ENCODE measurements around the gene CD63.

The CD63 gene

GRCh38 chr12:55700255-55701018 lies 28.4 kb downstream of the CD63 start:
- Histone ChIP-seq H3K9ac (ENCODE audit: low read depth, low read length) (no peak overlapping the region), H3K36me3 (ENCODE audit: insufficient read depth, low read length) (peaks cover 20% of the 10 kb centered on the region), H3K4me1 (ENCODE audit: insufficient read depth, low read length) (peaks cover 3% of the 10 kb centered on the region), H3K9me3 (ENCODE audit: insufficient read depth, low read depth, low read length) (no peaks in the 10 kb centered on the region), H3K27ac (ENCODE audit: low read depth, low read length) (no peak overlapping the region), H3K4me3 (ENCODE audit: low read length) (no peak overlapping the region), H3K27me3 (ENCODE audit: insufficient read depth, low read length) (no peaks in the 10 kb centered on the region)
- 95% methylated on average over 20 of the region's 21 CpGs for WGBS

- no peaks in the 10 kb centered on the region for H3K27me3 ChIP-seq (ENCODE audit: insufficient read depth, low read length)
- H3K9ac ChIP-seq (ENCODE audit: low read depth, low read length), result no peak overlapping the region
- no peak overlapping the region for H3K4me3 ChIP-seq (ENCODE audit: low read length)
- no peaks in the 10 kb centered on the region for H3K4me1 ChIP-seq (ENCODE audit: insufficient read depth, low read length)
- no peak overlapping the region for H3K27ac ChIP-seq (ENCODE audit: low read depth, low read length)
- no peaks in the 10 kb centered on the region for H3K9me3 ChIP-seq (ENCODE audit: insufficient read depth, low read depth, low read length)
- 87% methylated on average over 5 of the region's 5 CpGs for WGBS
- peaks cover 29% of the 10 kb centered on the region for H3K36me3 ChIP-seq (ENCODE audit: insufficient read depth, low read length)
Observed at GRCh38 chr12:55699471-55700055, 29.2 kb downstream of the CD63 start.

GRCh38 chr12:55698965-55699364 lies 29.8 kb downstream of the CD63 start:
- H3K27me3 ChIP-seq (ENCODE audit: insufficient read depth, low read length), result no peaks in the 10 kb centered on the region
- no peak overlapping the region for H3K4me3 ChIP-seq (ENCODE audit: low read length)
- WGBS, result no CpG with 5 or more reads among the region's 1 CpG
- no peaks in the 10 kb centered on the region for H3K9me3 ChIP-seq (ENCODE audit: insufficient read depth, low read depth, low read length)
- H3K27ac ChIP-seq (ENCODE audit: low read depth, low read length), result no peak overlapping the region
- H3K9ac ChIP-seq (ENCODE audit: low read depth, low read length), result no peak overlapping the region
- peaks cover 35% of the 10 kb centered on the region for H3K36me3 ChIP-seq (ENCODE audit: insufficient read depth, low read length)
- no peaks in the 10 kb centered on the region for H3K4me1 ChIP-seq (ENCODE audit: insufficient read depth, low read length)

DNA sequence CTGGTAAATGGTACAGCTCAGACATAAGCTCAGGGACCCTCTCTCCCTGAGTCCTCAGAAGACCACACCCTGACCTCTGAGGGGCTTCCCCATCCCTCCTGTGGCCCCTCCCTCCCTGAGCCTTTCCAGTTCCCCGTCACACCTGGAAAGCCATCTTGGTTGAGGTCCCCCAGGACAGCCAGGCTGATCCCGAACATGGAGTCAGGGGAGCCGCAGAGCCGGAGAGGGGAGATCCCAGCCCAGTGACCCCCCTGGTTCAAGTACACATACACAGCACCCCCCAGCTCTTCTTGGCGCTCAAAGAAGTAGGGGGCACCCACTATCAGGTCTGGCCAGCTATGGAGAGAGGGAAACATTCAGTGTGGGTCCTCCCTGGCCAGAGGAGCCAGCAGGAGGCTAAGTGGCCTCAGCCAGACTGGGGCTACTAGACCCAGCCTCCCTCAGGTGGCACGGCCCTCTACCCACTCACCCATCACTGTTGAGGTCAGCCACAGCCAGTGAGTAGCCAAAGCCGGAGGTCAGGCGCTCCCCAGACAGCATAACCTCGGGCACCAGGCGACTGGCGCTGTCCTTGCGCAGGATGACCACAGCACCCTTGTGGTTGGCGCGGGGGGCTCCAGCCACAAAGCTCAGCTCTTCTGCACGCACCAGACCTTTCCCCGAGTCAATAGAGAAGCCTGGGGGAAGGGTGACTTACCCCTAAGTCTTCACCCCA lies 30.4 kb downstream of the CD63 start:
- WGBS, result 93% methylated on average over 16 of the region's 16 CpGs
- Histone ChIP-seq H3K9me3 (ENCODE audit: insufficient read depth, low read depth, low read length) (no peaks in the 10 kb centered on the region), H3K27ac (ENCODE audit: low read depth, low read length) (no peak overlapping the region), H3K4me1 (ENCODE audit: insufficient read depth, low read length) (no peaks in the 10 kb centered on the region), H3K9ac (ENCODE audit: low read depth, low read length) (no peak overlapping the region), H3K4me3 (ENCODE audit: low read length) (no peak overlapping the region), H3K36me3 (ENCODE audit: insufficient read depth, low read length) (peaks cover 40% of the 10 kb centered on the region), H3K27me3 (ENCODE audit: insufficient read depth, low read length) (no peaks in the 10 kb centered on the region)

DNA sequence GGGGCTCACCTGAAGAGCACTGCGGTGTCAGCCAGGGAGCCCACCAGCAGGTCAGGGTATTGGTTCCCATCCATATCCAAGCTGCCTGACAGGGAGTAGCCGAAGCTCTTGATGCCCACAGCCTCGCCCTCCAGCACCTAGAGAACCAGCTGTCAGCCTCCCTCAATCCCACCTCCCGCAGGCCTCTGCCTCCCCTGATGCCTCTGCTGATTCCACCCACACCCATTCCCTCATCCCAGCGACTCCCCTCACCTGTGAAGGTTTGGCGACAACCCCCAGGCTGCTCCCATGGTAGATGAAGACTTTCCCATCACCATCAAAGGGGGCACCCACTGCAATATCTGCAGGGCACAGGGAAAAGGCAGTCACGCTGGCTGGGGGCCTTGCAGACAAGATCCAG lies 31.1 kb downstream of the CD63 start:
- no peak overlapping the region for H3K9ac ChIP-seq (ENCODE audit: low read depth, low read length)
- peaks cover 47% of the 10 kb centered on the region for H3K36me3 ChIP-seq (ENCODE audit: insufficient read depth, low read length)

DNA sequence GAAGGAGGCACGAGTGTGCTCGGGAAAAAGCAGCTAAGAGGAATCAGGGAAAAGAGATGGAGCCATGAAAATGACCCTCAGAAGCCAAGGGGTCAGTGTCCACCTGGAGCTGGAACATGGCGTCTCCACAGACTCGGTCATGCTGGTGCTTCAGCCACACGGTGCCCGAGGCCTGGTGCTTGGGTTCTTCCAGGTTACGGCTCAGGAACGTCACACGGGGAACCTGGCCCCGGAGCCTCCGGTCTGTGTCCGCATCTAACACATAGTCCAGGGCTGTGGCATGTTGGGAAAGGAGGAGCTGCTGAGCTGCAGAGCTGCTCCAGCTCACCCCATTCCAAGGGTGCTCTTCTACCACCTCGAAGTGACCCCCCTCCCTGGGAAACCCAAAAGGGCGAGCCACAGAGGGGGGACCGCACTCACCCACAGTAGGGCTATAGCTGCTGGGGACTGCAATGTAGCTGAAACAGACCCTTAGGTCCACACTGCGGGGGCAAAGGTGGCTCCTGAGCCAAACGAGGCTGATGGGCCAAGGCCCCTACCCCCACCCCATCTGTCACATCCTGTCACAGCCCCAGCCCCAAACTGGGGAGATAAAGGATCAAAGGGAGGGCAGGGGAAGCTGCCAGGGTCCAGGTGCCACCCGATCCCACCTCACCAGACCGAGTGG lies 31.9 kb downstream of the CD63 start:
- H3K27ac ChIP-seq (ENCODE audit: low read depth, low read length), result no peak overlapping the region
- H3K36me3 ChIP-seq (ENCODE audit: insufficient read depth, low read length), result peaks cover 49% of the 10 kb centered on the region
- no peaks in the 10 kb centered on the region for H3K27me3 ChIP-seq (ENCODE audit: insufficient read depth, low read length)
- no peak overlapping the region for H3K9ac ChIP-seq (ENCODE audit: low read depth, low read length)
- H3K4me3 ChIP-seq (ENCODE audit: low read length), result no peak overlapping the region
- no peaks in the 10 kb centered on the region for H3K4me1 ChIP-seq (ENCODE audit: insufficient read depth, low read length)
- H3K9me3 ChIP-seq (ENCODE audit: insufficient read depth, low read depth, low read length), result no peaks in the 10 kb centered on the region
- WGBS, result 91% methylated on average over 19 of the region's 19 CpGs

More for the DNA sequence above, 31.1 kb downstream of the CD63 start:
- Histone ChIP-seq H3K27me3 (ENCODE audit: insufficient read depth, low read length) (no peaks in the 10 kb centered on the region), H3K27ac (ENCODE audit: low read depth, low read length) (no peak overlapping the region), H3K4me3 (ENCODE audit: low read length) (no peak overlapping the region), H3K9me3 (ENCODE audit: insufficient read depth, low read depth, low read length) (no peaks in the 10 kb centered on the region), H3K4me1 (ENCODE audit: insufficient read depth, low read length) (no peaks in the 10 kb centered on the region)
- WGBS, result 92% methylated on average over 7 of the region's 7 CpGs

DNA sequence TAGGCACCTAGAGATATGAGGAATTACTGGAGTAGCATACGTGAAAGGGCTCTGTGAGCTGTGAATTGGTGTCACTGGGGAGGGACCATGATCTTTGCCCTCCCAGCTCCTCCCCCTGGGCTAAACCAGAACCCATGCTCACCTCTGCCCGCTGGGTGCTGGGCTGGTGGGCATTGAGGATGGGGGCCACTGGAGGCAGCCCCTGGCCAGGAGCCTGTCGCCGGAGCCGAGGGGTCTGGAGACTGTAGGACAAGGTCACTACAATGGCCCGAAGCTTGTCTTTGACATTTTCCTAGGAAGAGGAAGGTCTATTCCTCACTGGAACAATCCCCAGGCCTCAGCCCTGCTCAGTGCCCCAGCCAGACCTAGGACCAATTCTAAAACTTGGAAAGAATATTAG lies 32.7 kb downstream of the CD63 start:
- H3K9me3 ChIP-seq (ENCODE audit: insufficient read depth, low read depth, low read length), result no peaks in the 10 kb centered on the region
- no peaks in the 10 kb centered on the region for H3K27me3 ChIP-seq (ENCODE audit: insufficient read depth, low read length)
- no peaks in the 10 kb centered on the region for H3K4me1 ChIP-seq (ENCODE audit: insufficient read depth, low read length)
- 93% methylated on average over 6 of the region's 6 CpGs for WGBS
- no peak overlapping the region for H3K27ac ChIP-seq (ENCODE audit: low read depth, low read length)
- H3K4me3 ChIP-seq (ENCODE audit: low read length), result no peak overlapping the region
- no peak overlapping the region for H3K9ac ChIP-seq (ENCODE audit: low read depth, low read length)
- H3K36me3 ChIP-seq (ENCODE audit: insufficient read depth, low read length), result peaks cover 56% of the 10 kb centered on the region

- Histone ChIP-seq H3K36me3 (ENCODE audit: insufficient read depth, low read length) (peaks cover 57% of the 10 kb centered on the region), H3K27ac (ENCODE audit: low read depth, low read length) (no peak overlapping the region), H3K9ac (ENCODE audit: low read depth, low read length) (no peak overlapping the region), H3K4me3 (ENCODE audit: low read length) (no peak overlapping the region), H3K27me3 (ENCODE audit: insufficient read depth, low read length) (no peaks in the 10 kb centered on the region), H3K9me3 (ENCODE audit: insufficient read depth, low read depth, low read length) (no peaks in the 10 kb centered on the region), H3K4me1 (ENCODE audit: insufficient read depth, low read length) (no peaks in the 10 kb centered on the region)
- 97% methylated on average over 7 of the region's 7 CpGs for WGBS
Observed at GRCh38 chr12:55695349-55695748, 33.5 kb downstream of the CD63 start.

DNA sequence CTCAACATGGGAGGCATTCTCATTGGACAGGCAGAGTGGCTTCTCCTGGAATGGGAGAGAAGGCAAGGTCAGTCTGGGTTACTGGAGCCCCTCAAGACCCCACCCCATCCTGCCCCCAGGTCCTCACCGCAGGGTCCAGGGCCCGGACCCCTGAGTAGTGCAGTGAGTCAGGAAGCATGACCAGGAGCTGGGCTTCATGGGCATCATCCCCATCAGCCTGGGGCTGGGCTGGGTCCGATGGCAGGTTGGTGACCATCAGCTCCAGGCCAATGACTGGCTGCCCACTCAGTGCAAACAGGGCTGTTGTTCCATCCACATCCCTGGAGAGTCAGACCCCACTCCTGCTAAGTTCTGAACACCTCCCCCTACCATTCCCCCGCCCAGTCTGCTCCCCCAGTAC lies 34.2 kb downstream of the CD63 start:
- Histone ChIP-seq H3K27ac (ENCODE audit: low read depth, low read length) (no peak overlapping the region), H3K4me1 (ENCODE audit: insufficient read depth, low read length) (no peaks in the 10 kb centered on the region), H3K4me3 (ENCODE audit: low read length) (no peak overlapping the region), H3K9ac (ENCODE audit: low read depth, low read length) (no peak overlapping the region), H3K9me3 (ENCODE audit: insufficient read depth, low read depth, low read length) (no peaks in the 10 kb centered on the region), H3K27me3 (ENCODE audit: insufficient read depth, low read length) (no peaks in the 10 kb centered on the region), H3K36me3 (ENCODE audit: insufficient read depth, low read length) (peaks cover 53% of the 10 kb centered on the region)
- WGBS, result 92% methylated on average over 4 of the region's 4 CpGs

- Histone ChIP-seq H3K36me3 (ENCODE audit: insufficient read depth, low read length) (peaks cover 51% of the 10 kb centered on the region), H3K27me3 (ENCODE audit: insufficient read depth, low read length) (no peaks in the 10 kb centered on the region), H3K9me3 (ENCODE audit: insufficient read depth, low read depth, low read length) (no peaks in the 10 kb centered on the region), H3K9ac (ENCODE audit: low read depth, low read length) (no peak overlapping the region), H3K4me1 (ENCODE audit: insufficient read depth, low read length) (no peaks in the 10 kb centered on the region), H3K27ac (ENCODE audit: low read depth, low read length) (no peak overlapping the region), H3K4me3 (ENCODE audit: low read length) (no peak overlapping the region)
- 97% methylated on average over 7 of the region's 7 CpGs for WGBS
Observed at GRCh38 chr12:55694188-55694515, 34.7 kb downstream of the CD63 start.
